CD4-positive, alpha-beta T cell treated with Interleukin-6 for 4 hours (primary cell): Measurements from ENCODE around the gene HEXIM2.
"Not testable (repeated sequence)": the region's sequence is repeated elsewhere in the genome, so short reads cannot be mapped to it uniquely, and the experiment has no call there.

Experiments used
- DNase-seq: peaks from one replicate; pipeline ENCODE4 v3.0.0-alpha.2; 2020; ENCODE audit warnings: mixed read lengths

HEXIM2 gene

GRCh38 chr17:45171338-45172231 lies 9.9 kb downstream of the HEXIM2 start:
- DNase-seq = no peak

- no peak for DNase-seq
Measured at GRCh38 chr17:45172232-45172540, 10.5 kb downstream of the HEXIM2 start.

- peak; percentile 80 for DNase-seq
Measured at GRCh38 chr17:45172541-45173286, 11.0 kb downstream of the HEXIM2 start.

GRCh38 chr17:45175759-45176115 lies 14.1 kb downstream of the HEXIM2 start:
- DNase-seq = no peak

GRCh38 chr17:45177563-45177962 lies 15.9 kb downstream of the HEXIM2 start:
- no peak for DNase-seq

GRCh38 chr17:45184144-45184543 lies 22.5 kb downstream of the HEXIM2 start:
- DNase-seq = no peak

- no peak for DNase-seq
Measured at GRCh38 chr17:45186801-45187354, 25.2 kb downstream of the HEXIM2 start.

- DNase-seq = no peak
Measured at GRCh38 chr17:45189009-45189408, 27.3 kb downstream of the HEXIM2 start.

GRCh38 chr17:45190503-45191255 lies 29.0 kb downstream of the HEXIM2 start:
- no peak for DNase-seq

- no peak for DNase-seq
Measured at GRCh38 chr17:45195424-45195823, 33.7 kb downstream of the HEXIM2 start.

GRCh38 chr17:45197108-45197507 lies 35.4 kb downstream of the HEXIM2 start:
- DNase-seq = no peak

GRCh38 chr17:45197555-45198334 lies 36.1 kb downstream of the HEXIM2 start:
- DNase-seq = peak; percentile 90

- DNase-seq = no peak
Measured at GRCh38 chr17:45200701-45201100, 39.0 kb downstream of the HEXIM2 start.

GRCh38 chr17:45201457-45201856 lies 39.8 kb downstream of the HEXIM2 start:
- no peak for DNase-seq

GRCh38 chr17:45201880-45202279 lies 40.2 kb downstream of the HEXIM2 start:
- not testable (repeated sequence) for DNase-seq

- peak; percentile 88 for DNase-seq
Measured at GRCh38 chr17:45218895-45219661, 57.4 kb downstream of the HEXIM2 start.
